ENCODE results near the gene ARHGAP42.

DNA sequence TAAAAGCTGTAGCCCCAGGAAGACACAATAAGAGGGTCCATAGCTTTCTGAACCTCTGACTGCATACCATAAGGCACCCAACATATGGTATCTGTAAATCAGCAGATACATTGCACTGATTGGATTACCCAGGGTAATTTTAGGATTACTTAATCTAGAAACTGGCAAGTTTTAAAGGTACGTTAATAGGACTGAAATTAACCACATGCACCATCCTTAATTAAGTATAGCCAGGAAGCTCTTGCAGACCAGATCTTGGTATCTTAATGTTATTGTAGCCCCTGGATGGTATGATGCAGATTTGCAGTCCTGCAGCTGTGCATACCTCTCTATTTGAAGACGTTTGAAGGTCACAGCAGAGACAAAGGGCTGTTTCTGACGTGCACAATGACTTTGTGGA, 72.8 kb downstream of the ARHGAP42 start:
- TF ChIP-seq, protein P1, sequence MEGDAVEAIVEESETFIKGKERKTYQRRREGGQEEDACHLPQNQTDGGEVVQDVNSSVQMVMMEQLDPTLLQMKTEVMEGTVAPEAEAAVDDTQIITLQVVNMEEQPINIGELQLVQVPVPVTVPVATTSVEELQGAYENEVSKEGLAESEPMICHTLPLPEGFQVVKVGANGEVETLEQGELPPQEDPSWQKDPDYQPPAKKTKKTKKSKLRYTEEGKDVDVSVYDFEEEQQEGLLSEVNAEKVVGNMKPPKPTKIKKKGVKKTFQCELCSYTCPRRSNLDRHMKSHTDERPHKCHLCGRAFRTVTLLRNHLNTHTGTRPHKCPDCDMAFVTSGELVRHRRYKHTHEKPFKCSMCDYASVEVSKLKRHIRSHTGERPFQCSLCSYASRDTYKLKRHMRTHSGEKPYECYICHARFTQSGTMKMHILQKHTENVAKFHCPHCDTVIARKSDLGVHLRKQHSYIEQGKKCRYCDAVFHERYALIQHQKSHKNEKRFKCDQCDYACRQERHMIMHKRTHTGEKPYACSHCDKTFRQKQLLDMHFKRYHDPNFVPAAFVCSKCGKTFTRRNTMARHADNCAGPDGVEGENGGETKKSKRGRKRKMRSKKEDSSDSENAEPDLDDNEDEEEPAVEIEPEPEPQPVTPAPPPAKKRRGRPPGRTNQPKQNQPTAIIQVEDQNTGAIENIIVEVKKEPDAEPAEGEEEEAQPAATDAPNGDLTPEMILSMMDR (IDR thresholded peaks at IDR 0.05) = no peak
- no peak for TF ChIP-seq POLR2A (IDR thresholded peaks at IDR 0.05)
